Skeletal muscle tissue (tissue), 4 donors: ENCODE measurements around the gene LOXHD1. TPM values are rescaled to one million over a fixed set of nuclear protein-coding genes. Genes with fewer than 3 reads are reported as not detected.

Source experiments
- H3K27ac ChIP-seq: one replicate; pipeline ENCODE4 v1.7.0; 2013; ENCODE audit warnings: mild to moderate bottlenecking, low read depth, low read length, inconsistent platforms
- H3K27me3 ChIP-seq, 3 donors: one replicate each; pipeline ENCODE4 v1.7.0; 2013; ENCODE audit warnings: low read length in 3 of 3; ENCODE audit not compliant: control insufficient read depth in 3 of 3, insufficient read depth in 3 of 3
- H3K36me3 ChIP-seq, 3 donors: one replicate each; pipeline ENCODE4 v1.7.0; 2013; ENCODE audit warnings: low read length in 3 of 3; ENCODE audit not compliant: control insufficient read depth in 3 of 3, insufficient read depth in 3 of 3
- H3K4me1 ChIP-seq, 3 donors: one replicate each; pipeline ENCODE4 v1.7.0; 2013; ENCODE audit warnings: low read length in 3 of 3, mild to moderate bottlenecking in 3 of 3; ENCODE audit not compliant: control insufficient read depth in 3 of 3, insufficient read depth in 3 of 3
- H3K4me3 ChIP-seq, 3 donors: one replicate each; pipeline ENCODE4 v1.7.0; 2013; ENCODE audit warnings: low read length in 3 of 3
- H3K9ac ChIP-seq, 3 donors: one replicate each; pipeline ENCODE4 v1.7.0; 2013; ENCODE audit warnings: low read length in 3 of 3, mild to moderate bottlenecking in 3 of 3, moderate library complexity in 2 of 3, low read depth in 1 of 3
- H3K9me3 ChIP-seq, 3 donors: one replicate each; pipeline ENCODE4 v1.7.0; 2013; ENCODE audit warnings: low read length in 3 of 3; ENCODE audit not compliant: control insufficient read depth in 3 of 3
- total RNA-seq: library from RNA; depleted of rRNA; stranded (reverse); fragments of >200 nt; gene quantifications from one replicate; pipeline ENCODE4 v1.2.3, GENCODE V29; 2014
- donor health status: Osteomylitis.

Gene LOXHD1
- total RNA-seq, 1 donor from 2014 or later: 1.6 TPM

GRCh38 chr18:46536215-46536874 is 120.7 kb downstream of the LOXHD1 start:
- Histone ChIP-seq H3K9me3 (no peaks in the 10 kb centered on the region), H3K4me3 (no peak overlapping the region), H3K27ac (no peak overlapping the region), H3K36me3 (no peaks in the 10 kb centered on the region), H3K9ac (no peak overlapping the region), H3K27me3 (no peaks in the 10 kb centered on the region), H3K4me1 (no peaks in the 10 kb centered on the region)

GRCh38 chr18:46531482-46531881 is 125.5 kb downstream of the LOXHD1 start:
- no peaks in the 10 kb centered on the region for H3K4me1 ChIP-seq
- H3K9me3 ChIP-seq: no peaks in the 10 kb centered on the region
- H3K9ac ChIP-seq: no peak overlapping the region
- no peaks in the 10 kb centered on the region for H3K27me3 ChIP-seq
- no peak overlapping the region for H3K4me3 ChIP-seq
- no peaks in the 10 kb centered on the region for H3K36me3 ChIP-seq
- H3K27ac ChIP-seq: no peak overlapping the region

- no peak overlapping the region for H3K4me3 ChIP-seq
- no peaks in the 10 kb centered on the region for H3K36me3 ChIP-seq
- no peaks in the 10 kb centered on the region for H3K4me1 ChIP-seq
- H3K9ac ChIP-seq: no peak overlapping the region
- H3K27me3 ChIP-seq: peaks cover 0 to 4% (median 0%) of the 10 kb centered on the region in 3 donors
- H3K27ac ChIP-seq: no peak overlapping the region
- no peaks in the 10 kb centered on the region for H3K9me3 ChIP-seq
These were observed 129.0 kb downstream of the LOXHD1 start for GRCh38 chr18:46528037-46528436.

GRCh38 chr18:46519870-46520269 is 137.2 kb downstream of the LOXHD1 start:
- H3K4me3 ChIP-seq: no peak overlapping the region
- H3K27ac ChIP-seq: no peak overlapping the region
- H3K4me1 ChIP-seq: peaks cover 4 to 6% (median 4%) of the 10 kb centered on the region in 3 donors
- H3K36me3 ChIP-seq: no peaks in the 10 kb centered on the region
- H3K9me3 ChIP-seq: no peaks in the 10 kb centered on the region
- H3K9ac ChIP-seq: no peak overlapping the region
- peaks cover 0 to 3% (median 0%) of the 10 kb centered on the region in 3 donors for H3K27me3 ChIP-seq

GRCh38 chr18:46518438-46518837 is 138.6 kb downstream of the LOXHD1 start:
- Histone ChIP-seq H3K4me1 (peaks cover 4 to 6% (median 4%) of the 10 kb centered on the region in 3 donors), H3K9ac (peak overlapping the region in 1 of 3 donors; percentile 45), H3K27me3 (peaks cover 0 to 3% (median 0%) of the 10 kb centered on the region in 3 donors)

GRCh38 chr18:46516555-46516954 is 140.5 kb downstream of the LOXHD1 start:
- Histone ChIP-seq H3K9ac (no peak overlapping the region), H3K9me3 (no peaks in the 10 kb centered on the region)

More at GRCh38 chr18:46518438-46518837, 138.6 kb downstream of the LOXHD1 start:
- Histone ChIP-seq H3K9me3 (no peaks in the 10 kb centered on the region), H3K27ac (no peak overlapping the region), H3K36me3 (no peaks in the 10 kb centered on the region), H3K4me3 (no peak overlapping the region)

GRCh38 chr18:46510386-46510785 is 146.6 kb downstream of the LOXHD1 start:
- no peaks in the 10 kb centered on the region for H3K36me3 ChIP-seq
- H3K27me3 ChIP-seq: peaks cover 0 to 2% (median 0%) of the 10 kb centered on the region in 3 donors
- H3K27ac ChIP-seq: no peak overlapping the region
- H3K4me1 ChIP-seq: no peaks in the 10 kb centered on the region
- no peaks in the 10 kb centered on the region for H3K9me3 ChIP-seq
- H3K9ac ChIP-seq: no peak overlapping the region
- H3K4me3 ChIP-seq: no peak overlapping the region

More at GRCh38 chr18:46516555-46516954, 140.5 kb downstream of the LOXHD1 start:
- Histone ChIP-seq H3K4me3 (no peak overlapping the region), H3K27ac (no peak overlapping the region), H3K36me3 (no peaks in the 10 kb centered on the region), H3K4me1 (peaks cover 4 to 6% (median 4%) of the 10 kb centered on the region in 3 donors), H3K27me3 (peaks cover 0 to 3% (median 0%) of the 10 kb centered on the region in 3 donors)

- Histone ChIP-seq H3K36me3 (no peaks in the 10 kb centered on the region), H3K27me3 (peaks cover 0 to 2% (median 0%) of the 10 kb centered on the region in 3 donors), H3K4me3 (no peak overlapping the region), H3K9ac (no peak overlapping the region), H3K9me3 (no peaks in the 10 kb centered on the region), H3K4me1 (no peaks in the 10 kb centered on the region), H3K27ac (no peak overlapping the region)
These were observed 147.5 kb downstream of the LOXHD1 start for GRCh38 chr18:46509530-46509929.

GRCh38 chr18:46506974-46507586 is 149.9 kb downstream of the LOXHD1 start:
- Histone ChIP-seq H3K4me3 (no peak overlapping the region), H3K27me3 (peaks cover 0 to 2% (median 0%) of the 10 kb centered on the region in 3 donors), H3K36me3 (no peaks in the 10 kb centered on the region), H3K27ac (no peak overlapping the region), H3K4me1 (no peaks in the 10 kb centered on the region), H3K9me3 (no peaks in the 10 kb centered on the region), H3K9ac (no peak overlapping the region)

GRCh38 chr18:46502444-46502843 is 154.6 kb downstream of the LOXHD1 start:
- Histone ChIP-seq H3K27ac (no peak overlapping the region), H3K4me1 (no peaks in the 10 kb centered on the region), H3K4me3 (no peak overlapping the region), H3K36me3 (no peaks in the 10 kb centered on the region), H3K9me3 (no peaks in the 10 kb centered on the region), H3K27me3 (peaks cover 0 to 2% (median 0%) of the 10 kb centered on the region in 3 donors), H3K9ac (no peak overlapping the region)
